SK-N-MC (cell line): ENCODE data around the gene DEAF1.

Source experiments
- DNase-seq: peaks from one replicate; pipeline ENCODE4 v3.0.0-alpha.2; 2011; ENCODE audit warnings: low read depth, low spot score
- H3K27ac ChIP-seq: fragments of 200-600 bp; sonication (generic); 2 replicates; pipeline ENCODE4 v1.5.1; 2016; ENCODE audit warnings: mixed run types
- H3K36me3 ChIP-seq: fragments of 200-600 bp; sonication (generic); 2 replicates; pipeline ENCODE4 v1.6.1; 2017; ENCODE audit warnings: antibody characterized with exemption, low read length, mixed read lengths; ENCODE audit not compliant: insufficient read depth
- H3K4me3 ChIP-seq: fragments of 200-600 bp; sonication (generic); 2 replicates; pipeline ENCODE4 v1.5.1; 2016
- H3K9ac ChIP-seq: fragments of 200-600 bp; sonication (generic); 2 replicates; pipeline ENCODE4 v1.8.0; 2017; ENCODE audit warnings: mixed run types, mixed read lengths; ENCODE audit not compliant: insufficient read length
- H3K9me3 ChIP-seq: fragments of 200-600 bp; sonication (generic); 2 replicates; pipeline ENCODE4 v1.6.1; 2017; ENCODE audit warnings: low read depth, mild to moderate bottlenecking, antibody characterized with exemption, low read length, moderate library complexity, mixed read lengths
- EZH2 ChIP-seq: fragments of 200-600 bp; sonication (generic); IDR thresholded peaks from one replicate; pipeline ENCODE4 v1.6.1; 2017; ENCODE audit warnings: antibody characterized with exemption
- FOXP2 ChIP-seq: optimal IDR thresholded peaks from 2 replicates; pipeline ENCODE3; 2011; ENCODE audit warnings: mild to moderate bottlenecking, moderate library complexity; ENCODE audit not compliant: insufficient read depth; ENCODE audit errors: extremely low read length, control extremely low read depth
- POLR2AphosphoS5 ChIP-seq: IDR thresholded peaks from 2 replicates; pipeline ENCODE4 v1.6.1; 2012; ENCODE audit warnings: mild to moderate bottlenecking, low read depth, low read length, borderline replicate concordance

Gene DEAF1

GRCh38 chr11:728901-729491, 34.0 kb upstream of the DEAF1 start:
- TF ChIP-seq POLR2AphosphoS5, result no peak
- TF ChIP-seq FOXP2, result no peak
- no peak for TF ChIP-seq EZH2

GRCh38 chr11:727859-728748, 33.1 kb upstream of the DEAF1 start:
- Histone ChIP-seq H3K36me3 (no peaks in the 10 kb centered on the region), H3K27ac (no peak overlapping the region), H3K4me3 (no peak overlapping the region), H3K9ac (no peak overlapping the region), H3K9me3 (no peaks in the 10 kb centered on the region)
- no peak for TF ChIP-seq POLR2AphosphoS5
- no peak for TF ChIP-seq EZH2
- no peak for TF ChIP-seq FOXP2
- DNase-seq, result no peak

More at GRCh38 chr11:728901-729491, 34.0 kb upstream of the DEAF1 start:
- no peak overlapping the region for H3K4me3 ChIP-seq
- no peak for DNase-seq
- H3K36me3 ChIP-seq, result no peaks in the 10 kb centered on the region
- H3K9me3 ChIP-seq, result no peaks in the 10 kb centered on the region
- no peak overlapping the region for H3K27ac ChIP-seq
- H3K9ac ChIP-seq, result no peak overlapping the region

GRCh38 chr11:727281-727701, 32.3 kb upstream of the DEAF1 start:
- no peak for DNase-seq
- no peaks in the 10 kb centered on the region for H3K36me3 ChIP-seq
- H3K9me3 ChIP-seq, result no peaks in the 10 kb centered on the region
- no peak overlapping the region for H3K27ac ChIP-seq
- H3K9ac ChIP-seq, result no peak overlapping the region
- H3K4me3 ChIP-seq, result no peak overlapping the region
- TF ChIP-seq EZH2, result no peak
- TF ChIP-seq FOXP2, result no peak
- no peak for TF ChIP-seq POLR2AphosphoS5

- no peak overlapping the region for H3K27ac ChIP-seq
- no peak overlapping the region for H3K4me3 ChIP-seq
- H3K9me3 ChIP-seq, result no peaks in the 10 kb centered on the region
- no peak for TF ChIP-seq POLR2AphosphoS5
- TF ChIP-seq FOXP2, result no peak
- TF ChIP-seq EZH2, result no peak
- DNase-seq, result no peak
- no peaks in the 10 kb centered on the region for H3K36me3 ChIP-seq
- H3K9ac ChIP-seq, result no peak overlapping the region
Measured at GRCh38 chr11:726278-727220, 31.5 kb upstream of the DEAF1 start.

- Histone ChIP-seq H3K4me3 (no peak overlapping the region), H3K36me3 (no peaks in the 10 kb centered on the region), H3K27ac (no peak overlapping the region), H3K9ac (no peak overlapping the region), H3K9me3 (no peaks in the 10 kb centered on the region)
- DNase-seq, result no peak
- TF ChIP-seq FOXP2 (no peak), EZH2 (no peak)
Measured at GRCh38 chr11:725624-726202, 30.7 kb upstream of the DEAF1 start.

- Histone ChIP-seq H3K36me3 (no peaks in the 10 kb centered on the region), H3K4me3 (no peak overlapping the region), H3K9ac (no peak overlapping the region), H3K9me3 (no peaks in the 10 kb centered on the region), H3K27ac (no peak overlapping the region)
- TF ChIP-seq EZH2, result no peak
- no peak for TF ChIP-seq POLR2AphosphoS5
- TF ChIP-seq FOXP2, result no peak
- DNase-seq, result no peak
Measured at GRCh38 chr11:724778-725386, 29.9 kb upstream of the DEAF1 start.

- Histone ChIP-seq H3K9ac (no peak overlapping the region), H3K27ac (no peak overlapping the region)
- no peak for TF ChIP-seq POLR2AphosphoS5
- no peak for TF ChIP-seq EZH2
- TF ChIP-seq FOXP2, result no peak
Measured at GRCh38 chr11:724049-724777, 29.2 kb upstream of the DEAF1 start.

More at GRCh38 chr11:724049-724777, 29.2 kb upstream of the DEAF1 start:
- no peak overlapping the region for H3K4me3 ChIP-seq
- H3K36me3 ChIP-seq, result no peaks in the 10 kb centered on the region
- DNase-seq, result no peak
- H3K9me3 ChIP-seq, result no peaks in the 10 kb centered on the region
